NCI-H2081 treated with DMSO at 0.1 percent for 48 hours (cell line): ENCODE results near the gene TUBGCP3.

ENCODE experiments used
- DNase-seq: peaks from one replicate; lab custom pipeline; 2025; lab: John Stamatoyannopoulos, UW

TUBGCP3 gene

GRCh38 chr13:112452380-112453206, 135.4 kb downstream of the TUBGCP3 start:
- no peak for DNase-seq

DNA sequence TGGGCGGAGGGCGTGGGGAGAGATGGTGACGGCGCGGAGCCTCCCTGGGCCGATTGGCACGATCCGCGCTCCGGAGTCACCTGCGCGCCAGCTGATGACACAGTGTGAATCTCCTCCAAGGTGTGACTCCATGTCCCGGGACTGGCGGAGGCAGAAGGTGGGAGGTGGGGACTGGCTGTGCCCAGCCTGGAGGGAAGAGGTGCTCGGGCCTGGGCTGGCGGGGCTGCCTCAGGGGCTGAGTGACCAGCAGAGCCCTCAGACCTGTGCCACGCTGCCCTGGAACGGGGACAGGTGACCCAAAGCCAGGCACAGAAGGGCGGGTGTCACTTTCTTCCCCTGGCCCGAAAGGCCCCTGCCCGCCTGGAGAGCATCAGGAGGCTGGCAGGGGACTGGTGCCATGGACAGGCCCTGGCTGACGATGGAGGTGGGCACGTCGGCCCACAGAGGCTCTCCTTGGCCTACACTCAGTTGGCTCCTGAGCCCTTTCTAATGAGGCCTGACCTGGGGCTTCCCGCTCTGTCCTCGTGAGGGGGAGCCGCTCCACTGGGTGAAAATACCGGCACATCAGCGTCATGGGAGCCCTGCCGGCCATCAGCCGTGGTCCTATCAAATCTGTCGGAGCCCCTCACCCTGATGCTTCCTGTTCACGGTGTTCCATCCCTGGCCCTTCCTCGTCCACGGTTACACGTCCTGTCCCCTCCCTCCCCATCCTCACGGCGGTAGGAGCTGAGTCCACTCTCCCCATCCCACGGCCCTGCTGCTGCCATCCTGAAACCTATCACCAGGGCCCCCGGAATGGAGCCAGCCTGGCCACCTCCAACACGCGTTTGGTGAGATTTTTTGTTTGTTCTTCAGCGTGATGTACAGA, 136.2 kb downstream of the TUBGCP3 start:
- peak; percentile 61 for DNase-seq

GRCh38 chr13:112450904-112451240, 137.1 kb downstream of the TUBGCP3 start:
- peak; percentile 89 for DNase-seq

DNA sequence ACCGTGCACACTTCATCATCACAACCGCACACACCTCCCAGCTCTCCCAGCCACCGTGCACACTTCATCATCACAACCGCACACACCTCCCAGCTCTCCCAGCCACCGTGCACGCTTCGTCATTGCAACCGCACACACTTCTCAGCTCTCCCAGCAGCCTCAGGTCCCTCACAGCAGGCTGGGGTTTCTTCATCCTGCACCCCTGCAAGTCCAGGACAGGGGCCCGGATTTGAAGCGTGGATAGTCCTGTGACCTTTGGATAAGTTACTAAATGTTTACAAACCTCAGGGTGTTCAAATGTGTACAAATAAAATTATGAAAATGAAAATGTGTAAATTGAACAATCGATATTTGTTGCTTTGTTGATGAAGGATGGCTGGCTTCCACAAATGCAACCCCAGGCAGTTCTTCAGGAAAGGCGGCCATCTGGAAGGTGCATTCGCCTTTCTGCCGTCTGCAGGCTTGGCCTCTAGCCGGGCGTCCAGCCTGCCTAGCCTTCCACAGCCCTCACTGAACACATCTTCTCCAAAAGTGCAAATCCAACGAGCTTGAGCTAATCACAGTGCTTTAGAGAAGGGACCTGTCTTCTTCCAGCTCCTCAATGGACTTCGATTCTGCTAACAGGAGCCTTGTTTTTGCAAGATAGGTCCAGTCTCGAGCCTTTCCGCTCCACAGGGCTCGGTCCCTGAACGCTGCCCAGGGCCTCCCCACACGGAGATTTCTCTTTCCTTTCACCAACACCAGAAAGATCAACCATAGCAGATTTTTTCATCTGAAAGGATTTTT, 137.6 kb downstream of the TUBGCP3 start:
- DNase-seq = no peak

- no peak for DNase-seq
Observed at GRCh38 chr13:112449545-112449930, 138.4 kb downstream of the TUBGCP3 start.

DNA sequence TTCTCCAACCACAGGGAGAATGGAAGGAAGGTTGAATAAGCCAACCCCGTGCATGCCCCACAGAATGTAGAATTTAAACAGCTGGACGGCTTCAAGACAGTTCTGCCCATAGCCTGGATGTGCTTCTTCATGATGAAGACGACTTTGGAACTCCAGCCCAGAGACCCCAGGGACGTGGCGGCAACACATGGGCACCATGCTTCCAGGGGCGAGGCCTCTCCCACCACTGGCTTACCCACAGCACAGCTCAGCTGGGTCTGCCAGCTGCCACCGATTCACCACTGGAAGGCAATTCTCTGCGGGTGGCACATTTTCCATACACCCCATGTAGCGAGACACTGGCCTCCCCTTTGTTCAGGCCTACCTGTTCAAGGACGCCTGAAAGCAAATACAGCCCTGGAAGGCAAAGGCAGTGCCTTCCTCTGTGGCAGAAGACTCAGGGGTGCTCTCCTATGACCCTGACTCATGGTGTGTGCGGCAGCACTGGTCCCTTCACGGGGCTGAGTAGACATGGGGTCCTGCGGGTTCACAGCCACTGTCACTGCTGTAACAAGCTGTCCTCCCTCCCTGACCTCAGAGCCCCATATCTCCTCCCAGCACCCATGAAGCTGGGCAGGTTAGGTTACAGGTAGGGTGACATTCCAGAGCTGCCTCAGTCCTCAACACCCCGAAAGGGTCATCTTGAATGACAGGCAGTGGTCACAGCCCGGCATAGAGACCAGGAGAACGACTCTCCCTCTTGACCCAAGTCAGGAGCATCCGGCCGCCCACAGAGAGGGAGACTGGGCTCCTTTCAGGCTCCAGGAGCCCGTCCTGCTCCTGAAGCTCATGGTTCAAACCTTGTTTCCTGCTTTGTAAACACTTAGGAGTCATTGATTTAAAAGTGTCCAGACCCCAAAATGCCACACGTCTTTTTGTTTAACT, 139.1 kb downstream of the TUBGCP3 start:
- DNase-seq = no peak

DNA sequence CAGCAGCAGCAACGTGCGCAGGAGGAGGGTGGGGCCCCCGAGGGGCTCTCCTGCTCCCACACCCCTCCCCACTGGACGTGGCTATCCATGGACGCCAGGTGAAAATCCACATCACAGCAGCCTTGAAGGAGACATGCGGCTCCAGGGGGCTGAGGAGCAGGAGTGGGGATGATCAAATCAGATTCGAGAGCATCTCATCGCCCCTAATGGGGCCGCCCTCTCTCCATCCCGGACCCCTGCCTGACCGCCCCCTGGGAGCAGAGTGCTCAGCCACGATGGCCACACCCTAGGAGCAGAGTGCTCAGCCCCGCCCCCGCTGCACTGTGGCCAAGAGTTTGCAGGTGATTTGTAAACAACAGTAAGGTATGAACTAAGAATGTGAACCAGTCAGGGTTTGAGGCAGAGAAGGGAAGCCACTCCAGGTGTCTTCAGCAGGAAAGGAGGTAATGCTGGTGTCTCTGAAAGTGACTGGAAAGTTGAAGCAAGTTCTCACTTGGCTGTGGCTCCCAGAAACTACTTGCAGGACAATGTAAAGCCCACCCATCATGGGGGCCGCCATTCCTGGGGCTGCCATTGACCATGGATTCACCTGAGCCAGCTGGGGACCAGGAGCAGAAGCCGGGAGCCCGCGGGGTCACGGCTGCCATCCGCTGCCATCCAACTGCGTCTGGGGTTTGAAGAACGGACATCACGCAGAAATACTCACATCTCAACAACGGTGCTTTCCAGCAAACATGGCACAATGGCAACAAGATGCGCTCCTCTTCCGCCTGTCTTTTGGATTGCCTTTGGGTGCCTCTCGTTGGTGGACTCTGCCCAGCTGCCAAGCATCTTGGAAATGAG, 140.0 kb downstream of the TUBGCP3 start:
- no peak for DNase-seq

DNA sequence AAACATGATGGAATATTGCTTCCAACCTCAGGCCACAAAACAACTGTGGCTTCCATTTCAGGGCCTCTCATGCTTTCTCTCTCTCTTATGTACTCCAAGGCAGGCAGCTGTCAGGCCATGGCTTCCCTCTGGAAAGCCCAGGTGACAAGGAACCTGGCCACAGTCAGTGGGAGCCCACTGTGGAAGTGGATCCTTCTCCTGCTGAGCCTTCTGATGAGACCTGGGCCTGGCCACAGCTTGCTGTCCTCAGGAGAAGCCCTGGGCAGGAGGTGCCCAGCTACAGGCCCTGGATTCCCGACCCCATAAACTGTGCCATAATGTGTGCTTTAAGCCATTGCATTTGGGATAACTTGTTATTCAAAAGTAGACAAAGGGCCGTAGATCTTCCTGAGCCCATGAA, 140.6 kb downstream of the TUBGCP3 start:
- DNase-seq = no peak

- no peak for DNase-seq
Observed at GRCh38 chr13:112446867-112447266, 141.1 kb downstream of the TUBGCP3 start.

- DNase-seq = no peak
Observed at GRCh38 chr13:112446347-112446861, 141.5 kb downstream of the TUBGCP3 start.

GRCh38 chr13:112445411-112446271, 142.3 kb downstream of the TUBGCP3 start:
- no peak for DNase-seq

- no peak for DNase-seq
Observed at GRCh38 chr13:112444416-112445399, 143.2 kb downstream of the TUBGCP3 start.

GRCh38 chr13:112443995-112444311, 144.0 kb downstream of the TUBGCP3 start:
- peak; percentile 4 for DNase-seq

DNA sequence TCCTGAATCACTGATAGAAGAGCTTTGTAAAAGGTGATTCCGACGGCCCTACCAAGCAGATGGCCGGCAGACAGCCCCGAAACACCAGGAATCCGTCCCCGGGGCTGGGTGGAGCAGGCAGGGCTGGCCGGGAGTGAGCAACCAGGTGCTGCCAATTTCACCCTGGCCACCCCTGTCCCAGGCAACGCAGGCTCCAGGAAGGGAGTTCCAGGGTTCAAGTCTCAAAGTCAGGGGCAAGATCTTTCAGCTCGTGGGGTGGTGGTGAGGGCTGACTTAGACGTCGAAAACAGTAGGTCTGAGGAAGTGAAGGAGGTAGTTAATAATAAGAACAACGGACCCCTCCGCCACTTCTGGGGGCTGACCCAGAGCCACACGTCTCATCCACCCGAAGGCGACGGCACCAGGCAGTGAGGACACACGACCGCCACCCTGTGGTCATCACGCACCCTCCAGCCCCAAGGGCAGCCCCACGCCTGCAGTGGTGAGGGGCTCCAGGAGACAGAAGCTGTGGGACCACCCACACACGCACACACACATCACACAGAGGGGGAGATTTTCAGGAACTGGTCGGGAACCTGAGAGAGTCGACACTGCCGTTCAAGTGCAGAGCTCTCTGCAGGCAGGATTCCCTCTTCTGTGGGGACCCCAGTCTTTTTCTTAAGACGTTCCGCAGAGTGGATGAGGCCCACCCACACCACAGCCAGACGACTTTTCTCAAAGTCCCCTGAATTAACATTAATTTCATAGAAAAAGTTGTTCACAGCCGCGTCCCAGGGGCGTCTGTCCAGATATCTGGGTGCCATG, 144.6 kb downstream of the TUBGCP3 start:
- DNase-seq = no peak

DNA sequence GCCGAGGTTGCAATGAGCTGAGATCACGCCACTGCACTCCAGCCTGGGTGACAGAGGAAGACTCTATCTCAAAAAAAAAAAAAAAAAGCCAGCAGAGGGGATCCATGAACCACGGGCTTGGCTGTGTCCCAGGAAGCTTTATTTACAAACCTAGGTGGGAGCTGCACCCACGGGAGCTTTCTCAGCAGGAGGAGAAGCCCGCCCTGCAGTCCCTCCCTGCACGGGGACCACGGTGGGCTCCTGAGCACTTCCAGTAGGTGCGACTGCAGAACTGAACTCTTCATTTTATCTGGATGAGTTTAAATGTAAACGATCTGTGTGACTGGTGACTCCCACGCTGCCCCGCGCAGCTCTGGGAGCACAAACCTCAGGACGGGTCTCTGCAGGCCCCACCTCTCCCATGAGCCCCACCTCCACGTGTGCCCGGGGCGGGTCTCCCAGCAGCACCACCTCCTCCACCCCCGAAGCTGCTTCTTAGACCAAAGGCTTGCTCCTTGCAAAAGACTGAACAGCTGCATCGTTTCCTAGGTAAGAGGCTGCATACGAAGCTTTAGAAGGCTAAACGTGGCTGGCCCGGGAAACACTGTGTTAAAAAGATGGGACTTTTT, 145.4 kb downstream of the TUBGCP3 start:
- no peak for DNase-seq

GRCh38 chr13:112441779-112442310, 146.1 kb downstream of the TUBGCP3 start:
- DNase-seq = no peak

DNA sequence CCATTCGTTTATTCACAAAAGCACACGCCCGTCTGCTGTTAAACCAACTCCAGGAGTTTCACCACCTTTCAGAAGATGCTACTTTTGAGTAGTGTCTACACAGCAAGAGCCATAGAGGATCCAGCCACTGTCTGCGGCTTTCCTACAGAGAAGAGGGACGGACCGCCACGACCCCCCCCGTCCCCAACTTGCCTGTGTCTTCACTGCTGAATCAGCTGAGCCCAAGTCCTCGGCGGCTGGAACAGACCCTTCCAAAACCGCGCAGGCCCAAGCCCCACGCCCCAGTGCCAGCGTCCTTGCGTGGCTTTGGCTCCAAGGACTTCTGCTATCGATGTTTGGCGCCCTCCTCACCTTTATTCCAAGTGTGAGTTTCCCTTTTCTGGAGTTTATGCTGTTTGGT, 146.7 kb downstream of the TUBGCP3 start:
- DNase-seq = no peak
